ENCODE data around the gene TPX2. TPM values are rescaled to one million over a fixed set of nuclear protein-coding genes. Genes with fewer than 3 reads are reported as not detected.
"Not testable (repeated sequence)": the region's sequence is repeated elsewhere in the genome, so short reads cannot be mapped to it uniquely, and the experiment has no call there.

TPX2 gene
- total RNA-seq, 1 donor from 2014 or later = 0.97 TPM

GRCh38 chr20:31797364-31797763 lies 58.3 kb downstream of the TPX2 start:
- intact Hi-C loops (cut with DNase I) = no loop called here
- DNase-seq (no peak), ATAC-seq (ENCODE audit: poor library complexity) (no peak)

- intact Hi-C loops (cut with DNase I) = no loop called here
- DNase-seq (no peak), ATAC-seq (ENCODE audit: poor library complexity) (no peak)
Observed at GRCh38 chr20:31801508-31801907, 62.4 kb downstream of the TPX2 start.

- ATAC-seq (ENCODE audit: poor library complexity) = no peak
- intact Hi-C loops (cut with DNase I) = no loop called here
Observed at GRCh38 chr20:31803552-31804291, 64.6 kb downstream of the TPX2 start.

GRCh38 chr20:31806564-31807355 lies 67.7 kb downstream of the TPX2 start:
- DNase-seq (no peak), ATAC-seq (ENCODE audit: poor library complexity) (peak; percentile 75)
- intact Hi-C loops (cut with DNase I) = no loop called here

More at GRCh38 chr20:31803552-31804291, 64.6 kb downstream of the TPX2 start:
- DNase-seq = no peak

GRCh38 chr20:31808481-31808880 lies 69.4 kb downstream of the TPX2 start:
- ATAC-seq (ENCODE audit: poor library complexity) = no peak
- intact Hi-C loops (cut with DNase I) = no loop called here
- DNase-seq = no peak

- no peak for ATAC-seq (ENCODE audit: poor library complexity)
- intact Hi-C loops (cut with DNase I) = no loop called here
Observed at GRCh38 chr20:31809661-31810060, 70.6 kb downstream of the TPX2 start.

GRCh38 chr20:31811198-31811597 lies 72.1 kb downstream of the TPX2 start:
- intact Hi-C loops (cut with DNase I) = no loop called here
- DNase-seq (no peak), ATAC-seq (ENCODE audit: poor library complexity) (no peak)

More at GRCh38 chr20:31809661-31810060, 70.6 kb downstream of the TPX2 start:
- DNase-seq = no peak

- intact Hi-C loops (cut with DNase I) = no loop called here
- peak; percentile 47 for DNase-seq
Observed at GRCh38 chr20:31811796-31812728, 73.0 kb downstream of the TPX2 start.

GRCh38 chr20:31813611-31814010 lies 74.5 kb downstream of the TPX2 start:
- no peak for ATAC-seq (ENCODE audit: poor library complexity)
- intact Hi-C loops (cut with DNase I) = no loop called here

More at GRCh38 chr20:31811796-31812728, 73.0 kb downstream of the TPX2 start:
- ATAC-seq (ENCODE audit: poor library complexity) = peak; percentile 66

GRCh38 chr20:31814142-31814541 lies 75.1 kb downstream of the TPX2 start:
- ATAC-seq (ENCODE audit: poor library complexity); intact Hi-C loops (cut with DNase I); DNase-seq: not testable (repeated sequence)

More at GRCh38 chr20:31813611-31814010, 74.5 kb downstream of the TPX2 start:
- DNase-seq = no peak

GRCh38 chr20:31815408-31816188 lies 76.5 kb downstream of the TPX2 start:
- peak; percentile 34 for ATAC-seq (ENCODE audit: poor library complexity)
- DNase-seq = no peak
- intact Hi-C loops (cut with DNase I) = no loop called here

GRCh38 chr20:31816221-31816620 lies 77.1 kb downstream of the TPX2 start:
- intact Hi-C loops (cut with DNase I) = no loop called here
- DNase-seq (no peak), ATAC-seq (ENCODE audit: poor library complexity) (no peak)

- no peak for ATAC-seq (ENCODE audit: poor library complexity)
- intact Hi-C loops (cut with DNase I) = no loop called here
Observed at GRCh38 chr20:31817461-31817860, 78.4 kb downstream of the TPX2 start.

GRCh38 chr20:31818376-31818908 lies 79.4 kb downstream of the TPX2 start:
- intact Hi-C loops (cut with DNase I) = no loop called here
- DNase-seq (no peak), ATAC-seq (ENCODE audit: poor library complexity) (no peak)

More at GRCh38 chr20:31817461-31817860, 78.4 kb downstream of the TPX2 start:
- no peak for DNase-seq

GRCh38 chr20:31819083-31819784 lies 80.1 kb downstream of the TPX2 start, which contains the start of gene MYLK2:
TSS of gene MYLK2 (plus strand) at chr20:31819356. CDS start at chr20:31819581, 225 bp downstream.
- peak; percentile 47 for ATAC-seq (ENCODE audit: poor library complexity)
- DNase-seq = peak; percentile 68
- intact Hi-C loops (cut with DNase I) = no loop called here

GRCh38 chr20:31820228-31820627 lies 81.1 kb downstream of the TPX2 start:
- intact Hi-C loops (cut with DNase I) = loop anchor here (10.0 kb wide), 1 partner anchor 215 kb away; no protein-coding TSS in a partner anchor
- no peak for ATAC-seq (ENCODE audit: poor library complexity)
- DNase-seq = no peak

GRCh38 chr20:31821427-31821826 lies 82.3 kb downstream of the TPX2 start:
- no peak for DNase-seq
- ATAC-seq (ENCODE audit: poor library complexity) = no peak
- intact Hi-C loops (cut with DNase I) = loop anchor here (10.0 kb wide), 1 partner anchor 213 kb away; no protein-coding TSS in a partner anchor

Data from Right ventricle myocardium superior (tissue), 1 donor.